GM21367 (cell line): ENCODE results near the gene CALY.
A peak's percentile ranks its signal among the peaks of the same experiment; 100 is the strongest.

Experiments used
- ATAC-seq: cut with Tn5 transposase; IDR thresholded peaks from one replicate; pipeline ENCODE4 v1.9.1; 2021; ENCODE audit not compliant: unreplicated experiment

The CALY gene

DNA sequence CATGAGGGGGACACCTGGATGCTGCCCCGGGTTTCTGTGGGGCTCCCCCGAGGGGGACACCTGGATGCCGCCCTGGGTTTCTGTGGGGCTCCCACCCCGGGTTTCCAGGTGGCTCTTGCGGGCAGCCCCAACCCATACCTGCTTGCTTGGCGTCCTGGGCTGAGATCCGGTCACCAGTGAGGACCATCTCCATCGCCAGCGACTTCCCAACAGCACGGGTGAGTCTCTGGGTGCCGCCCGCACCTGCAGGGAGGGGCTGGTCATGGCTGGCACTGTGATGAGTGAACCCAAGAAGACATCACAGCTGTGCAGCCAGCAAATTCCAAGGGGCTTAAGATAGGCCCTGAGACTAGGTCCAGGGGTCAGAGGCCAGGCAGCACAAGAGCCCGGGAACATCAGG is 30.1 kb upstream of the CALY start:
- no peak for ATAC-seq

DNA sequence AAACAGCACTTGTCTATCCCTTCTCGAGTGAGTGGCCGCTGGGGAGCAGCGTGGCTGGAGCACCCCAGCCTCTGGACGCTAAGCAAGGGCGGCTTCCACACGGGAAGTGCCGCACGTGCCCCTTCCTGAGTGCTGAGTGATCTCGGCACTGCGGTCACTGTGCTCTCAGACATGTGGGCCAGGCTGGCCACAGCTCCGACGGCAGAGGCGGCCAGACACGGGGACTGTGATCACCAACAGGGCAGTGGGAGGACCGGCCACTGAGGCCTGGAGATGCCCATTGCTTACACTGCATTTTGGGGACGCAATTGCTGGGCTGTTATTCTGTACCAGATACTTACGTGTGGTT is 29.4 kb upstream of the CALY start:
- ATAC-seq: no peak

DNA sequence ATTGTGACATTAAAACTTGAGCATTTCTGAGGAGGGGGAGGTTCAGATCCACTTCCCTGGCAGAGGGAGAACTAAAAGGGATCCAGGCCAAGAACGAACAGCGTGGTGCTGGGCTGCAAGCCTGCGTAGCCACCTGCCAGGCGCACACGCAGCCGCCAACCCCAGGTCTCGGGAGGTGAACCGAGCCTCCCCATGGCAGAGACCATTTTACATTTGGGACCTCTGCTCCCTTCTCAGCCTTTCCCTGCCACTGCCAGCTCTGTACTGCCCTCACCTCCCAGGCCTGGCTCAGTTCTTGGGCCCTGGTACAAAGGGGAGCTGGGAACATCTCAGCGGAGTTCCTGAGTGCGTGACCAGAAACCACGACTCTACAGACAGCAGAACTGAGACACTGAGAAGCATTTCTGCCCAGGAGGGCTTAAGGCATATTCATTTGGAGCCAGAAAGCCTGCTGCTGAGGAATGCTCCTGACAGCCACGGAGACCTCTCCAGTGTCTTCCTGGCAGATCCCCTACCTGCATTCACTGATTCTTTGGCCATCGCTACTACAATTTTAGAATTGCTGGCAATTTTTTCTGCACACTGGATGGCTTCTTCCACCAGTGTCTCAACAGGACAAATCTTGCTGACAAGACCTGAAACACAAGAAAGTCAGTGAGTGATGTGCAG is 28.9 kb upstream of the CALY start:
- ATAC-seq: no peak

DNA sequence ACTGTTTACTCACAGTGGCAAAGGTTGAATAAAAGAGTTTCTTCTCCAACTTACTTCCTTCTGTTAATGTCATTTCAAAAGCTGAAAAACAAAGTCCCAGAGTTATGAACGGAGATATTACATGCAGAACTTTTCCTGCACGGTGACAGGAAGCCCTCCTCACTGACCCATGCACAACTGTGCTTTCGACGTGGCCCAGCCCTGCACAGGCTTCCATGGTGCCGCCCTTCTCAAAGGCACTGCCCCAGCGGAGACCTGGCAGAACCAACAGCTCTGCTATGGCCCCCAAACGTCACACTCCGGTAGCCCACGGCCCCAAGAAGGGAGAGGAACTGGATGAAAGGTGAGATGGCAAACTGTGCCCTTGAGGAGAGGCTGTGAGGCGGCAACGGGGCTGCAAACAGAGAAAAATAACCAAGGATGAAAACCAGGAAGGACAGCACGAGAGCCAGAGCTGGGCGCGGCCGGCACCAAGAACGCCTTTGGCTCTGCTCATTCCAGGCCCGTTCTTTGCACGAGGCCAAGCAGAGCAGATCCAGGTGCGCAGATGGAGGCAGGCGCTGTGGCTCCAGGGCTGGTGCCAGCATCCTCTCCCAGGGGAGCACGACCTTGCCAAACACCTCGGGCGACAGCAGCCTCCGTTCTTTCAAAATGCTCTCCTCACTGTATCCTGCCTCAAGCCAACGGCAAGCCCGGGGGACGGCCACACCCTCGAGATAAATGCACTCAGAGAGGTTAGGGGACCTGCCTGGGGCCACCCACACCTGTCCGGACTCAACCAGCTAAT is 28.1 kb upstream of the CALY start:
- ATAC-seq: no peak

DNA sequence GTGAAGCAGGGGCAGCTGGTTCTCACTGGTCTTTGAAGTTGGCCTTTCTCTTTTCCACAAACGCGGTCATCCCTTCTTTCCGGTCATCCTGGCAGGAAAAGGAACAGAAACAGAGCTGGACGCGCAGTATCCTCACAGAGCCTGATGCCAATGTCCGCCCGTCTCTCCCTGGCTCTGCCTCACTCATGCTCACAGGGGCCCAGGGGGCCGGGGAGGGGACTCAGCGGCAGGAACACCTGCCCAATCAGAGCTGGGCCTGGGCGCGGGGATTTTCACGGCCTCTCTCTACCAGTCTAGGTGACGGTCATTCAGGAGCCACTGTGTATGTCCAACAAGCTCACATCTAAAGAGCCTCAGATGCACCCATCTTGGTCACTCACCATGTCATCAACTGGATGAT is 26.1 kb upstream of the CALY start:
- no peak for ATAC-seq

DNA sequence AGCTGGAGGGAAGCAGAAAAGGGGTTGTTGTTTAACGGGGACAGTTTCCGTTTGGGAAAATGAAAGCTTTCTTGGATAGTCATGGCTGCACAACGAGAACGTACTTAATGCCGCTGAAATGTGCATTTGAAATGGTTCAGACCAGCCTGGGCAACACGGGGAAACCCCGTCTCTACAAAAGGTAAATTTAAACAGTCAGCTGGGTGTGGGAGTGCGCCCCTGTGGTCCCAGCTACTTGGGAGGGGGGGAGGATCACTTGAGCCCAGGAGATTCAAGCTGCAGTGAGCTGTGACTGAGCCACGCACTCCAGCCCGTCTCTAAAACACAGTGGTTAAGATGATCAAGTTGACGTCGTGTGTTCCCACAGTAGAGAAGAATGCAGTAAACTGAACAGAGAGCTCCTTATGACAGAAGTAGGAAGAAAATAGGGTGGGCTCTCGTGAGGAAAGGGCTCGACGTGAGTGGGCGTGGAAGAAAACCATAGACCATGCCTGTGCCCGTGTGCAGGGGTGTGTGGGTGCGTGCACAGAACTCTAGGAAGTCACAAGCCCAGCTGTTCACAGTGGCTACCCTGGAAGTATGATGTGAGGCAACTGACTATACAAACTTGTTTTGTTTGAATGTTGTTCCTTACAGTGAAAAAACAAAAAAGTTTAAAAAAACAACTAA is 25.2 kb upstream of the CALY start:
- ATAC-seq: no peak

- no peak for ATAC-seq
Observed at GRCh38 chr10:133361227-133361626, 24.5 kb upstream of the CALY start.

- ATAC-seq: no peak
Observed at GRCh38 chr10:133359972-133360610, 23.4 kb upstream of the CALY start.

DNA sequence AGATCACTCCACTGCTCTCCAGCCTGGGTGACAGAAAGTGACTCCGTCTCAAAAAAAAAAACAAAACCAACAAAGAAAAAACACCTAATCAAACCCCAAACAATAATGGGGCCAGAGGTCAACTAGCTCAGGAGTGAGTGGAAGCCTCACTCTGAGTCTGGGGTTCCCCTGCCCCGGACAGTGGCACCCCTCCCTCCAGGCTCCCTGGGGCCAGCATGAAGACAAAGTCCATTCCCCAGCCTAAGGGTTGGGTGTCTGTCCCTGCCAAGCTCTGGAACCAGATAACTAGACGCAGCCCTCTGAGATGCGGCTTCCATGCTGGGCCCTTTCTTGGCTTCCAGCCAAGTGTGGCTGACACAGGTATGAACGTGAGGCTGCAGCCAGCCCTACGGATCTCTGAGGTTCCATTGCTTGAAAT is 22.9 kb upstream of the CALY start:
- ATAC-seq: no peak

- no peak for ATAC-seq
Observed at GRCh38 chr10:133358925-133359310, 22.2 kb upstream of the CALY start.

GRCh38 chr10:133358162-133358924 is 21.6 kb upstream of the CALY start:
- ATAC-seq: no peak

DNA sequence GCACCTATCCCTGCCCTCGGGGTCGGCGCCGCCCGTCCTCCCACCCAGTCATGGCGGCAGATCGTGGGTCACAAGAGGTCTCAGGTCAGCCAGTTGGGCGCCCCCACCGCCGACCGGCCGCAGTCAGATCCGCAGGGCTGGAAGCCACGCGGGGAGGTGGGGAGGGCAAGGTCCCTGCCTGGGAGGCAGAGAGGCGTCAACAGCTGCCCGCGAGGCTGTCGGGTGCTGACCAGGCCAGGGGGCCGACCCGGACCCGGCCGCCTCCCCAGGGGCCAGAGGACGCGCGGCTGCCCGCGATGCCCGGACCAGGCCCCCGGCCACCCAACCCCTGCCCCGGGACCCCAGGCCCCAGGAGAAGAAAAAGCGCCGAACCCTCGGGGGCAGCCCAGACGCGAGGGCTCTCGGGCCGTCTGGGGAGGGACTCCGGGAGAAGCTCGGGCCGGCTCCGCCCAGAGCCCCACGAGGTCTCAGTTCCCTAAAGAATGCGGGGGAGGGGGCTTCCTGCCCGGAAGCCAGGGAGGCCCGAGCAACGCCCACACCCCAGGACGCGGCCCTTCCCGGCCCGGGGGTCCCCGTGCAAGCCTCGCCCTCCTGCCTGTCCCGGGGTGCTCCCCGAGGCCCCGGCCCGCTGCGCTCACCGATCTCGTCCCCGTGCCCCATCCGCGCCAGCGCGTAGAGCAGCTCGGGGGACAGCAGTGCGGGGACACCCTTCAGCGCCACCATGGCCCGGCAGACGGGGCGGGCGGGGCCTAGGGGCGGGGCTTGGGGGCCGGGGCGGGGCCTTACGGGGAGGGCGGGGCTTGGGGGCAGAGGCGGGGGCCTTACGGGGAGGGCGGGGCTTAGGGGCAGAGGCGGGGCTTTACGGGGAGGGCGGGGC is 20.8 kb upstream of the CALY start, which contains the start of gene FUOM:
Gene FUOM, minus strand, starts transcription at position 735 of the 877 bp plus-strand sequence. Its CDS starts 12 bp downstream, at position 723.
- ATAC-seq: peak; percentile 57

DNA sequence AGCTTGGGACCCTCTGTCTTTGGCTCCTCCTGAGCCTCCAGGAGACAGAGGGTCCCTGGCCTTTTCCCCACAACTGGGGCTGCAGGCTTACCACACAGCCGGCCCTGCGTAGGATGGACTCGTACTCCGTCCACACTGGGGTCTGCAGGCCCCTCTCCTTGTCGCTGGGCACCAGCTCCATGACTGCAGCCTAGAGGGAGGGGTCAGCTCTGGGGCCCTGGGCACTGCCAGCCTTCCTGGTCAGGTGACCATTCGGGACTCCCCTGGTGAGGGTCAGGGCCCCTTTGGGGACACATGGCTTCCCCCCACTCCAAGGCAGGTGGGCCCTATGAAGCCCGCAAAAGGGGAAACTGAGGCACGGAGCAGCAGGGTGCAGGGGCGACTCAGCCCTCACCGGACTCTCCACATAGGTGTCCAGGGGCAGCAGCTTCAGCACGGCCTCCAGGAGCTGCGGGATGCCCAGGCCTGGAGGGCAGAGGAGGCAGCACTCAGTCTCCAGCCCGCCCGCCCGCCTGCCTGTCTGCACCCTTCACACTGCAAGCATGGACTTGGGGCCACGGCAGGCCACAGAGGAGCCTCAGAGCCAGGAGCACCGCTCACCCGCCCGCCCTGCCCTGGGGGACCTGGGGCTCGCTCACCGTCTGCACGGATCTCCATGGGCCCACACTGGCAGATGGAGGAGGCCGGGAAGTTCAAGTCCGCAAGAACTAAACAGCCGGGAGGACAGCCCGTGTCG is 20.0 kb upstream of the CALY start:
- no peak for ATAC-seq

DNA sequence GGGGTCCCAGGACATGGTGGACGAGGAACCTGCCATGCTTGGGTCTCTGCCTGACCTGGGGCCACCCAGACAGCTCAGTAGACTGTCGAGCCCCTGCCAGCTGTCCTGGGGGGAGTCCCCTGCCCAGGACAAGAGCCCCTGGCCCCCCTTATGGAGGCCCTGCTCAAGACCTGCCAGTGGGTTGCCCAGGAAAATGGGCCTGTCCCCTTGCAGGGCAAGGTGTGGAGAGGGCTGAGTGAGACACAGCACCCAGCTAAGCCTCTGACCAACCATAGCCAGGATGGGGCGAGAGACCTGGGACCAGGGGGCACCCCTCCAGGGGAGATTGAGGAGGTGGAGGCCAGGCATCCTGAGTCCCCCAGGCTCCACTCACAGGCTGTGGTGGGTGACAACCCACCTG is 19.3 kb upstream of the CALY start:
- no peak for ATAC-seq

GRCh38 chr10:133355266-133355665 is 18.6 kb upstream of the CALY start:
- ATAC-seq: no peak

GRCh38 chr10:133354672-133355240 is 18.1 kb upstream of the CALY start:
- ATAC-seq: no peak

DNA sequence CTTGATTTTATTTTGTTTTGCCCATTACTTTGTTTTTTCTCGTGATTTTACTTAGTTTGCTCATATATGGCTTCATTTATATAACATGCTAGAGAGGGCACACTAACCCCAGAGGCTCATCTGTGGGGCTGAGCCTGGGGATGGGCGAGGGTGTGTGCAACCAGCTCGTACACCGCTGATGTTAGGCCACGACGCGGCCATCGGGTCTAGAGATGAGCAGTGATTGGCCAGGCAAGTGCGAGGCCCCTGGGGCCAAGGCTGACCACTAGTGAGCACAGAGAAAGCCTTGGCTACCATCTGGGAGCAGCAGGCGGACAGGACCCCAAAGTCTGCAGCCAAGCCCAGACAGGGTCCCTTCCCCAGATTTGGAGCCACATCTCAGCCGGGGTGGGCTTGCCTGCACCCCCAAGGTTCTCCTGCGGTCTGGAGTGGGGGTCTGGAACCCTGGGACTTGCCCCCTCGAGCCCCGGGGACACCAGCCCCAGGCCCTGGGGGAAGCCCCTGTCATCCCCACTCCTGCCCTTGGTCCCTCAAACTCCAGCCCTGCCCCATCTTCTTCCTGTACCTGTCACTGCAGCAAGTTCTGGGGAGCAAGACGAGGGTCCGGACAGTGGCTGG is 17.4 kb upstream of the CALY start:
- ATAC-seq: no peak

DNA sequence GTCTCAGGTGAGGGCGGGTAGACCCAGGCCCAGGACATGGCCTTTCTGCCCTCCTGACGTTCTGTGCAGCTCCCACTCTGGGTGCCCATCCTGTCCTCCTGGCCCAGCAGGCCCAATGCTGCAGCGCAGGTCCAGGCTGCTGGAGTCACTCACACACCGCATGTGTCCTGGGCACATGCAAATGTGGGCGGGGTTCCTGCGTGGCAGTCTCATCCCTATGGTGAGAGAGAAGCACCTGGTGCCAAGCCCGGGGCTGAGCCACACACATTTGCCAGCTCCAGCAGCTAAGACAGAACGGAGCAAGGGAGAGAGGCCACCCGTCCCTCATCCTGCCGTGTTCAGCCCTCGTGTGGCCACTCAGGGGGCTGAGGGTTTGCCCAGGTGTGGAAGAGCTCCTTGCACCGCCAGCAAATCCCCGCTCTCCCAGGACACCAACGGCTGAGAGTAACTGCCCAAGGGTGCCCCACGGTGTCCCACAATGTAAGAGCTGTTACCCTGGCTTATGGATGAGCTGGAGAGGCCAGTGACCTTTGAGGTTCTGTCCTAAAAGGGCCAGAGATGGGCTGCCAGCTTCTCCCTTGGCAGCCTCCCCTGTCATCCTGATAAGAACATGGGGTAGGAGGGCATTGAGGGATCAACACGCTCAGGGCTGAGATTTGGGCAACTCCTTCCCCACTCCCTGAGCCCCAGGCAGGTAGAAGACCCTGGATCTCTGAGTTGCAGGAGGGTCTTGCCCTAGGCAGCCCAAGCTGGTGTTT is 16.7 kb upstream of the CALY start:
- no peak for ATAC-seq
